OCI-LY7 (cell line): ENCODE results near the gene NFKB1.
"Not testable (repeated sequence)": the region's sequence is repeated elsewhere in the genome, so short reads cannot be mapped to it uniquely, and the experiment has no call there.

ENCODE experiments used
- EZH2phosphoT487 ChIP-seq: fragments of 200-600 bp; sonication (generic); IDR thresholded peaks from 2 replicates; pipeline ENCODE4 v1.6.1; 2018; ENCODE audit warnings: low read depth, borderline replicate concordance, mild to moderate bottlenecking, mixed run types, antibody characterized with exemption, low read length, moderate library complexity, mixed read lengths
- TF ChIP-seq, protein P1 (sequence below): fragments of 200-600 bp; sonication (generic); conservative IDR thresholded peaks from 2 replicates; pipeline ENCODE4 v1.5.1; 2014; ENCODE audit warnings: mild to moderate bottlenecking, antibody characterized with exemption, low read length, moderate library complexity, mixed read lengths

DNA sequence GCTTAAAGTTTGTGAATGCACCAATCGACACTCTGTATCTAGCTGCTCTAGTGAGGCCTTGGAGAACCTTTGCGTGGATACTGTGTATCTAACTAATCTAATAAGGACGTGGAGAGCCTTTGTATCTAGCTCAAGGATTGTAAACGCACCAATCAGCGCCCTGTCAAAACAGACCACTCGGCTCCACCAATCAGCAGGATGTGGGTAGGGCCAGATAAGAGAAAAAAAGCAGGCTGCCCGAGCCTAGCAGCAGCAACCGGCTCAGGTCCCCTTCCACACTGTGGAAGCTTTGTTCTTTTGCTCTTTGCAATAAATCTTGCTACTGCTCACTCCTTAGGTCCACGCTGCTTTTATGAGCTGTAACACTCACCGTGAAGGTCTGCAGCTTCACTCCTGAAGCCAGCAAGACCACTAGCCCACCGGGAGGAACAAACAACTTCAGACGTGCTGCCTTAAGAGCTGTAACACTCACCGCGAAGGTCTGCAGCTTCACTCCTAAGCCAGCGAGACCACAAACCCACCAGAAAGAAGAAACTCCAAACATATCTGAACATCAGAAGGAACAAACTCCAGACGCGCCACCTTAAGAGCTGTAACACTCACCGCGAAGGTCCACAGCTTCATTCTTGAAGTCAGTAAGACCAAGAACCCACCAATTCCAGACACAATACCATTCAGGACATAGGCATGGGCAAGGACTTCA is 17.0 kb upstream of the NFKB1 start:
- TF ChIP-seq, protein P1, sequence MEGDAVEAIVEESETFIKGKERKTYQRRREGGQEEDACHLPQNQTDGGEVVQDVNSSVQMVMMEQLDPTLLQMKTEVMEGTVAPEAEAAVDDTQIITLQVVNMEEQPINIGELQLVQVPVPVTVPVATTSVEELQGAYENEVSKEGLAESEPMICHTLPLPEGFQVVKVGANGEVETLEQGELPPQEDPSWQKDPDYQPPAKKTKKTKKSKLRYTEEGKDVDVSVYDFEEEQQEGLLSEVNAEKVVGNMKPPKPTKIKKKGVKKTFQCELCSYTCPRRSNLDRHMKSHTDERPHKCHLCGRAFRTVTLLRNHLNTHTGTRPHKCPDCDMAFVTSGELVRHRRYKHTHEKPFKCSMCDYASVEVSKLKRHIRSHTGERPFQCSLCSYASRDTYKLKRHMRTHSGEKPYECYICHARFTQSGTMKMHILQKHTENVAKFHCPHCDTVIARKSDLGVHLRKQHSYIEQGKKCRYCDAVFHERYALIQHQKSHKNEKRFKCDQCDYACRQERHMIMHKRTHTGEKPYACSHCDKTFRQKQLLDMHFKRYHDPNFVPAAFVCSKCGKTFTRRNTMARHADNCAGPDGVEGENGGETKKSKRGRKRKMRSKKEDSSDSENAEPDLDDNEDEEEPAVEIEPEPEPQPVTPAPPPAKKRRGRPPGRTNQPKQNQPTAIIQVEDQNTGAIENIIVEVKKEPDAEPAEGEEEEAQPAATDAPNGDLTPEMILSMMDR, result not testable (repeated sequence)
- not testable (repeated sequence) for TF ChIP-seq EZH2phosphoT487
